ENCODE measurements around the gene DBI. TPM values are rescaled to one million over a fixed set of nuclear protein-coding genes. Genes with fewer than 3 reads are reported as not detected.

DBI gene
- total RNA-seq = 46.8 and 102 TPM in 2 replicates

DNA sequence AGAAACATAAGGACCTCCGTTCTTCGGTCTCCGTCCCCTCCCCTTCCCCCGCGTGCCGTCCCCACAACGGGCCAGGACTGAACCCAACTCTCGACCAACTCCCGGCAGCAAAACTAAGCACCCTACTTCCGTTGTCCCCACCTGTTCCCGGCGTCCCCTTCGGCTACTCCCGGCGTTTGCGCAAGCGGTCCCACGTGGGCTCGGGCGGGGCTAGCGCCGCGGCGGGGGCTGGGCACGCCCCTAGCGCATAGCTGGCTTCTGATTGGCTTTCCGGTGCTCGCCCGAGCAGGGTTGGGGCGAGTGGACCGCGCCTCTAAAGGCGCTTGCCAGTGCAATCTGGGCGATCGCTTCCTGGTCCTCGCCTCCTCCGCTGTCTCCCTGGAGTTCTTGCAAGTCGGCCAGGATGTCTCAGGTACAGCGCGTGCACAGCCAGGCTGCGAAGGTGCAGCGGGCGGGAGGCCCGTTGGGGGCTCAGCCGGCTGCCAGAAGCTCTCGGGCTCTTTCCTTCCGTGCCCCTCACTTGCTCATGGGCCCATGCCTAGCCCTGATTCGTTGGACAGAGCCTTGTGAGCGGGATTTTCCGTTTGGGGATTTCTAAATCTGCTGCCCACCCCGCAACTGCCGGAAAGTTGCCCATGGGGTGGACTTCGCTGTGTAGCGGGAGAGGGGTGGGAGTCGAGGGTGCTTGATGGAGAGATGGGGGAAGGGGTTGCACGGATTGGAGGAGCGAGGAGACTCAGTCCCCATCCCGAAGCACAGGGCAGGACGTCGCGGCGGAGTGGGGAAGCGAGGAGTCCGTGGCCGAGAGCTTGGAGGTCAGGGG, at the start of gene DBI, which contains the start of gene C2orf76:
Gene DBI (plus strand): TSS at position 329 of the 823 bp plus-strand sequence. CDS start 75 bp downstream, at position 404.
Gene C2orf76 (minus strand): TSS at position 186 of the 823 bp plus-strand sequence. CDS start 26,875 bp downstream, outside the sequence.

Other genes with a start within 250 kb of the DBI start
- gene C1QL2, start 208.2 kb upstream of the DBI start, total RNA-seq = not detected in 2 replicates
- gene STEAP3, start 143.1 kb upstream of the DBI start, total RNA-seq = 7.6 and 31.4 TPM in 2 replicates
- 5.6 and 8.6 TPM in 2 replicates for gene C2orf76, start 143 bp upstream of the DBI start, total RNA-seq
- under 0.01 and 0.19 TPM in 2 replicates for gene TMEM37, start 64.9 kb downstream of the DBI start, total RNA-seq
- not detected in 2 replicates for gene SCTR, start 157.5 kb downstream of the DBI start, total RNA-seq
- gene CFAP221, start 177.5 kb downstream of the DBI start, total RNA-seq = under 0.01 TPM in 2 replicates